ENCODE results near the gene CLPTM1L. TPM values are rescaled to one million over a fixed set of nuclear protein-coding genes. Genes with fewer than 3 reads are reported as not detected.
"Not testable (repeated sequence)": the region's sequence is repeated elsewhere in the genome, so short reads cannot be mapped to it uniquely, and the experiment has no call there.

Gene CLPTM1L
- total RNA-seq, 1 experiment from 2014 or later: 139 TPM

DNA sequence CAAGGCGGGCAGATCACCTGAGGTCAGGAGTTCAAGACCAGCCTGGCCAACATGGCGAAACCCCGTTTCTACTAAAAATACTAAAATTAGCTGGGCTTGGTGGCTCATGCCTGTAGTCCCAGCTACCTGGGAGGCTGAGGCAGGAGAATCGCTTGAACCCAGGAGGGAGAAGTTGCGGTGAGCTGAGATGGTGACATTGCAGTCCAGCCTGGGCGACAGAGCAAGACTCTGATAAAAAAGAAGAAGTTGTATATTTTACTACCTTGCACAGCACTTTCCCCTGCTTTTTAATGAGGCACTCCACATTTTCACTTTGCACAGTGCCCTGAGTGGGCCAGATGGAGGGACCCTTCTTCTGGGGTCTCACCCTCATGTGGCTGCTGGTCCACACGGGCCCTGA lies 15.5 kb upstream of the CLPTM1L start:
- not testable (repeated sequence) for DNase-seq (ENCODE audit: low read depth)

DNA sequence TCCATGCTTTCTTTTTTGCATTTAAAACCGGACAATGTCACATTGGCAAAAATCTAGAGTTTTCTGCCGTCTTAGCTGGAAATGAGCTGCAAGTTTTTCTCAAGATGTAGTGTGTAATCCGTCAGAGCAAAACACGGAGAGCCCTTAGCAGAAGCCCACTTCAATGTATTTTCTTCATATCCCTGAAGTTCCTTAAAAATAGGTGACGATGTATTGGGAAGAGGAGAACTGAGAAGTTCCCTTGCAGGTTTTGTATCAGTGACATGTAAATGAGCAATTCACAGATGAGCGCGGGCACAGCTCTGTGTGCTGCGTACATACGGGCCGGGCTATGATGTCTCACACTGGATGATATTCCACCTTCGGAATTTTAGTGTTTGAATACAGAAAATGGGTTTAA lies 14.8 kb upstream of the CLPTM1L start:
- DNase-seq (ENCODE audit: low read depth): no peak

DNA sequence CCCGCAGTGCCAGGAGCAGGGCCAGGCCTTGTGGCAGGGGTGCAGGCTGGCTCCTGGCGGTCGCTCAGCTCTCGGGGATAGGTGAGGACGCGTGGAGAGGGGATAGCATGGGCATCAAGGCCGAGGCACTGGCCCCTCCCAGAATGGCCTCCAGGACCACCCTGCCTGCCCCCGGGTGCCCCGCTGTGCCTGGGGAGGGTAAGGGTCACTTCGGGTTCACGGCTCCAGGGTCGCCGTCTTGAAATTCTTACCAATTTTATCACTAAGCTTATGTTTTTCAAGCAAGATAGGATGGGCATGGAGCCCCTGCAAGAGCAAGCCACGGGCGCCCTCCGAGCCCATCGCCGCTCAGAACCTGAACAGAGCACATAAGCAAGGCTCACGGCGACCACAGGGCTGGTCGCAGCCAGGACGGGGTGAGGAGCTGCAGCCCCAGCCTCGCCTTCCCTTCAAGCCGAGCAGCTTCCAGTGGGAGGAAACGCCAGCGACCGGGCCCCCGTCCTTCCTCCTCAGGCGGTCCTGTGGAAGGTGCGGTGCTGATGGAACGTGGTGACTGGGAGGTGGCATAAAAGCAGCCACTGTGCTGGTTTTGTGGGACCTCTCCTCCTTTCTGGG lies 14.2 kb upstream of the CLPTM1L start:
- DNase-seq (ENCODE audit: low read depth): no peak

DNA sequence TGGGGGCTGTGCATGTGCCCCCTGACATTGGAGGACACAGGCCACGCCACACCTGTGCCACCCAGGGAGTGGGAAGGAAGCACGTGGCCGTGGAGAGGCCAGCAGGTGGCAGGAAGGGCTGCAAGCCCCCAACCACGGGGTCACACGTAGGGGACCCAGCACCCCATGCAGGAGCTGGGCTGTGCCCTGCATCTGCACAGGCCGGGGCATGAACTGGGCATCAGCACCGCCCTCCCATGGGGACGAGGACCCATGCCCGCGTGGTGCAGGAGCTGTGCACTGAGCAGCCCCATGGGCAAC lies 13.8 kb upstream of the CLPTM1L start:
- no peak for DNase-seq (ENCODE audit: low read depth)

DNA sequence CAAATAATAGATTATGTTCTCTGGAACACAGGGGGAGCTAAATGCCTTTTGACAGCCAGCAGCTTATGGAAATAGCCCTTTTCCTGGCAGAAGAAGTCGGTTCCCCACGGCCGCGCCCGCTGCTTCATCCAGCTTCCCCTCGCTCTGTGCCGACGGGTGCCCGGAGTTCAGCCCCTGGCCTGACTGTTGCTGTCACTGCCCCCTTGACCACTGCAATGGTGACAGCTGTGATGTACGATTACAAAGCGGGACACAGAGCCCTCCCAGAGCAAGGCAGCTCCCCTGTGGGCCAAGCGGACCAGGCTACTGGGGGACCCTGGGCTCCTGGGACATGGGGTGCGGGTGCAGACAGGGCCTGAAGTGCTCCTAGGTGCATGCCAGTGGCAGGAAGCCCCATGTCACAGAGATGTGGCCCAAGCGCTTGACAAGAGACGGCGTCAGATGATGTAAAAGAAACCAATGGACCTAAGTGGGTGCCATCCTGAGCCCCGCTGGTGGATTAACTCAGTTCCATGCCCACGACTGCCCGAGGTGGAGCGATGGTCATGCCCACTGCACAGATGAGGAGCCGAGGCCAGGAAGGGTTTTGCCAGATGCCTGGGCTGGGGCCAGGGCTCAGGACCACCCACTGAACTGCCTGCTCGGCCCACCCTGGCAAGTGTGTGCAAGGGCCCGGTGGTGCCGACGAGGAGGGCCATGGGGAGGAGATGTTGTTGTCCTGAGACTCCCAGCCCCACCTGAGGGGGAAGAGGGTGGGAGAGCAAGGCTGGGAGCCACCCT lies 13.2 kb upstream of the CLPTM1L start:
- no peak for DNase-seq (ENCODE audit: low read depth)

DNA sequence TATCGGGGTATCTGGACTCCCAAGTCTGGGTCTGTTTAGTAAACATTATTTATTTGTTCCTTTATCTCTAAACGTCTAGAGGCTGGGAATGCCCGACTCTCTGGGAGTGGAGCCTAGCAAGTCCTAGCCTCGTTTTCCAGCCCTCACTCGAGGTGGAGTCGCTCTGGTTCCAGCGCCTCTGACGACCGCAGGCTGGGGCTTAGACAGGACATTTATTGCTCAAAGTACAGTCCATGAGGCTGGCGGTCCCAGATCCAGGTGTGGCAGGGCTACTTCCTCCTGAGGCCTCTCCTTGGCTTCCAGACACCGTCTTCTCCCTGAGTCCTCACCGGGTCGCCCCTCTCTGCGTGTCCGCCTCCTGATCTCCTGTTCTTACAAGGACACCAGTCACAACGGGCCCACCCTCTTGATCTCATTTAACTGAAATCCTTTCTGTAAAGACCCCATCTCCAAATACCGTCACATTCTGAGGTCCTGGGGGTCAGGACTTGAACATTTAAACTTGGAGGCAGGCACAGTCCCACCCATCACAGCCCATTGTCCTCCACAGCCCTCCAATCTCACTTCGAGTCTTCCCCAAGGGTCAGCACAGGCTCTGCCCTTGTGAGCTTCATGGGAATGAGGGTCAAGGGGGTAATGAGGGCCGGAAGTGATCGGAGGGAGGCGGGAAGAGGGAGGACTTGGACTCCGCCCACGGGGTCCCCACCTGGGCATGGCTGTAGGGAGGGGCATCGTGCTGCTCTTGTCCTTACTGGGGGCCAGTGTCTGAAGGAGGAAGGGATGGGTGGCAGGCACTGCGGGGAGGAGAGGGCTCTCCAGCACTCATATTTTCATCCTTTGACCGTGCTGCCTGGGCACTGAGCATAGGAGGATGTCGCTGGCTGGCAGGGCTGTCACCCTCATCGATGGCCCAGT lies 12.2 kb upstream of the CLPTM1L start:
- no peak for DNase-seq (ENCODE audit: low read depth)

DNA sequence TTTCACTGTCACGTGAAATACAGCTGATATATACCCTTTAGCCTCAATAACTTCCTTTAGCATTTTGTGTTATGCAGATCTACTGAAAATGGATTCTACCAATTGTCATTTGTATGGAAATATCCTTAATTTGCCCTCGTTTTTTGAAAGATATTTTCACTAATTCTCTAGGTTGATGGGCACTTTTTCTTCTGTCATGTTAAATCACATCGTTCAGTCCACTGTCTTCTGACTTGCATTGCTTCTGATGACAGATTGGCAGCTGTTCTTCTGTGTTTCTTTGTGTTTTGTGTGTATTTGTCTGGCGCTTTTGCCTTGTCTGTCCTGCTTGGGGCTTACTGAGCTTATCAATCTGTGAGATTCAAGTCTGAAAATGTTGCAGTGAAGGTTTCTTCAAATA lies 9.7 kb upstream of the CLPTM1L start:
- no peak for DNase-seq (ENCODE audit: low read depth)

DNA sequence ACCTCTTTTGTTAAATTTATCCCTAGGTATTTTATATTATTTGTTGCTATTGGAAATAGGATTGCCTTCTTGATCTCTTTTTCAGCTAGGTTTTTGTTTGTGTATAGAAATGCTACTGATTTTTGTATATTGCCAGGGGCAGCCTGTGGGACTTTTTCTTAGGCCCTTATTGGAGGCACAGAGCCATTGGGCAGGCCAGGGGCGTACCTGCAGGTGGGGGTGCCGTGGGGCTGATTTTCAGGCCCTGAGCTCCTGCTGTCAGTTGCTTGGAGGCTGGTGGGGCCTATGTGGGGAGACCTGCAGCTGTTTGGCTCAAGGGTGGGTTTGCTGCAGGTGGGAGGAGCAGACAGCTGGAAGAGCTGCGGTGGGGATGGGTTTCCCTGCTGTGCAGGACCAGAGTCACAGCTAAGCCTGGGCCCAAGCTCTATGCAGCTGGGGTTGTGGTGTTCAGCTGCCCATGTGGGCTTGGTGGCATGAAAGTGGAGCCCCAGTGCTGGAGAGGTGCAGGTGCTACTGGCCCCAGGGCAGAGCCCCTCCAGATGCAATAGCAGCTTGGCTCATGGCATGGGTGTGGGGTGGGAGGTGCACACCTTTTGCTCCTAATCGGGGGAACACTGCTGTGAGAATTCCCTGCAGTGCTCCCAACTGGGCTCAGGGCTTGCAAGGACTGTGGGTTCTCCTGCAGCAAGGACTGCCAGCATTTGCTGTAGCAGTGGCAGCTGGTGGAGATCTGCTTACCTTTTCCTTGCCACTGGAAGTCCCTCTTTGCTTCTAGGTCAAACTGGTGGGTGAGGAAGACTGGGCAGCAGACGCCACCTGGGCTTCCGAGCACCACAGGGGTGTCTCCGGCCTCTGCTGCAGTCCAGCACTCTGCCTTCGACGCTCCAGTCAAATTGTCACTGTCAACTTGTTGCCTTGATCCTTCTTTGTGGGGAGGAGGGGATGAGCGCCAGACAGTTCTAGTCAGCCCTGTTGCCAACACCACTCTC lies 7.6 kb upstream of the CLPTM1L start:
- DNase-seq (ENCODE audit: low read depth): no peak

DNA sequence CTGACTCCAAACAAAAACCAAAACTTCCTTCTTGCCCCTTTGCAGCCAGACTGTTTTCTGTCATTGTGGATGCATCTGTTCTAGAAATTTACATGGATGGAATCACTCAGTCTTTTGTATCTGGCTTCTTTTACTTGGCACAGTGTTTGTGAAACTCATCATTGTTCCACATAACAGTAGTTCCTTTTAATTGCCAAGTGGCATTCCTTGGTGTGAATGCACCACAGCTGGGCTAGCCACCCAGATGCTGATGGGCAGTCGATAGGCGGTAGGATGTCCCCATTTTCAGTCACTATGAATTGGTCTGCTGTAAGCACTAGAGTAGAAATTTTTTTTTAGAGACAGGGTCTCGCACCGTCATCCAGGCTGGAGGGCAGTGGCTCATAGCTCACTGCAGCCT lies 6.3 kb upstream of the CLPTM1L start:
- DNase-seq (ENCODE audit: low read depth): no peak

DNA sequence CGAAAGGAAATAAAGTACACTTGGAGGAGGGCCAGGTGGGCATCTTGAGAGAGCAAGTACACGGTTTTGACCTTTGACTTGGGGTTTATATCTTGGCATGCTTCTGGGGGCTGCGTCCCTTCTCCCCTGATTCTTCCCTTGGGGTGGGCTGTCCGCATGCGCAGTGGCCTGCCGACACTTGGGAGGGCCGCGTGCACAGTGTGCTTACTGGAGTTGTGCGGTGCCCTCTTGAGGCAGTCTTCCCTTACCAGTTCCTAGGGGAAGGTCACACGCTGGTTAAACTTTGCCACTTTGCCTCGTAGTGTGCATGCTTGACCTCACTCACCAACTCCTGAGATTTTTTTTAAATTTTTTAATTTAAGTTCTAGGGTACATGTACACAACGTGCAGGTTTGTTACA lies 4.3 kb upstream of the CLPTM1L start:
- DNase-seq (ENCODE audit: low read depth): no peak

DNA sequence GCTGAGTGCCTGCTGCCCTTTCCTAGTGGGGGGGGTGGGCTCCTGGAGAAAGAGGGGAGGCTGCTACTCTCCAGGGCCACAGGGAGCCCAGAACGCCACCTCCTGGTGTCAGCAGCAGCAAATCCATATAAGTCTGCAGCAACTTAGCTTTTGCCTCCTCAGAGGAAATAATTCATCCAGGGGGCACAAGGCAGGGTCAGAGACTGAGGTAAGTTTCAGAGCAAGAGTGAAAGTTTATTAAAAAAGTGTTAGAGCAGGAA lies 4.0 kb upstream of the CLPTM1L start:
- no peak for DNase-seq (ENCODE audit: low read depth)

DNA sequence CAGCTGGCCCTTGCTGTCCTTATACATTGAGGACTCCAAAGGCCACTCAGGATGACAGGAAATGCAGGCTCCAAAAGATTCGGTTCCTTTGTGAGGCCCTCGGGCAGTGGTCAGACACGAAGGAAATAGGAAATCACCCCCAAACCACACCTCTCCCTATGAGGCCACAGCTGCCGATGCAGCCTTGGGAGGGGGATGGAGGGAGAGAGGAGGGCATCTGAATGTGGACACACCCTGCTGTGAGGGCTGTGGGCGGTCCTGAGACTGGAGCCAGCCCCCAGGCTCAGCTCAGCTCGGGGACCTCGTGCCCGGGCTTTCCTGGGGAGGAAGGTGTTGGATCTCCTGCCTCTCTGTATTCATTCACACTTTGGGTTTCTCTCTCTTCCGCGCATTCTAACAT lies 2.7 kb upstream of the CLPTM1L start:
- no peak for DNase-seq (ENCODE audit: low read depth)

DNA sequence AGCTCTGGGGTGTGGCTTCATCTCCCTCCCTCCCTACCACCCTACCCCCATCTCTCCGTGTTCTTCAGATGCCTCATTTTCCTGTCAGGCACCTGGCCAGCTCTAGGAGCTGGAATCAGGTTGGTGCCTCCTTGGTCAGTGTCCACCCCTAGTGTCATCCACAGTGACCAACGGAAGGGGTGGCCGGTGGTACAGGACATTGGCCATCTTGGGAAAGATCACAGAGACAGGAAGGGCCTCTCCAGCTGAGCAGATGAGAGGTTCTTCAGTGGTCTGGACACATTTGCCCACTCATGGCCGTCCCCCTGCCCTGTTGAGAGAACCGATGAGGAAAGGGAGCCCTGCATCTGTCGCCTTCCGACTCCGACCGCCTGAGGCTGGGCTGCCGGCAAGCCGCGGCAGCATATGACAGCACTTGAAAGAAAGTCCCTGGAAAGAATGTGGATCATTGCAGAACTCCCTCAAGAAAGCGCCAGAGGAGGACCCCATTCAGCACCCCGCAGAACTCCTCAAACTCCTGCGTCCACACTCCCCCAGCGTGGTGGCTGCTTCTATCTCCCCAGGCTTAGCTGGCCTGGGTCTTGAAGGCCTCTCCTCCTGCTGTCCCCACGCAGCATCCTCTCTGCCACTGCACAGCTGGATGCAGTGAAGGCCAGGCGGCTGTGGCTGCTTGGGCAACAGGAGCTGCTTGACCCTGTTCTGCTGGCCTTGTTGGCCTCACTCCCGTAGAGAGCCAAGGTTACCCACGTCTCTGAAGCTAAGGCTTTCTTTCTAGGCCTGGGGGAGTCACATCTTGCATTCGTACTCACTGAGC lies 1.9 kb upstream of the CLPTM1L start:
- no peak for DNase-seq (ENCODE audit: low read depth)

DNA sequence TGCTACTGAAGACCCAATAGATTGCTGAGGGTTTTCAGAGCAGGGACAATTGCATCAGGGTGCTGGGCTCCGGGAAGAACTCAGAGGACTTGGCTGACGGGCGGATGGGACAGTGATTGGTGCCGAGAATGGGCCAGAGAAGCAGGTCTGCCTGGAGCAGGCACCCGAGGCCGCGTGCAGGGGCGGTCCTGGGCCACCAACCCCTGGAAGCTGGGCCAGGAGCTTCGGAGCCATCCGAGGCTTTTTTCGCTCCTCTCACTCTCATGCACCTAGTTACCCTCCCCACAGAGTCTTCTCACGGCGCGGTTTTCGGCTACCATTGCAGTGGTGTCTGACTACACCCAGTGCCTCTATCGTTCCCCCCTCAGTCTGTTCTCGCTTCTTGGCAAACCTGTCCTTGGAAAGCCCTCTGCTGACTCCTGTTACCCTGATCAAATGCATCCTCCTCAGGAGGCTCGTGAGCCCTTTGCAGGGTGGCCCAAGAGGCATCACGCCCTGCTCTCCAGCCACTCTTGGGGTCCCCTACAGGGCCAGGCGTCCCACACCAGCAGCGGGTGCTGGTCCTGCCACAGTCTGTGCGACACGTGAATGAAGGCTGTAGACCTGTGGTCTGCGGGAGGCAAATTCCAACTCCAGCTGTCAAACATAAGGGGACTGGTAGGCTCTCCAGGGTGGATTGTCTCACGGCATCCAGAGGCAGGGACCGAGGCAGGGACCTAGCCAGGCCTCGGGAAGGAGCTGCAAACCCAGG lies 1.2 kb upstream of the CLPTM1L start:
- DNase-seq (ENCODE audit: low read depth): no peak

DNA sequence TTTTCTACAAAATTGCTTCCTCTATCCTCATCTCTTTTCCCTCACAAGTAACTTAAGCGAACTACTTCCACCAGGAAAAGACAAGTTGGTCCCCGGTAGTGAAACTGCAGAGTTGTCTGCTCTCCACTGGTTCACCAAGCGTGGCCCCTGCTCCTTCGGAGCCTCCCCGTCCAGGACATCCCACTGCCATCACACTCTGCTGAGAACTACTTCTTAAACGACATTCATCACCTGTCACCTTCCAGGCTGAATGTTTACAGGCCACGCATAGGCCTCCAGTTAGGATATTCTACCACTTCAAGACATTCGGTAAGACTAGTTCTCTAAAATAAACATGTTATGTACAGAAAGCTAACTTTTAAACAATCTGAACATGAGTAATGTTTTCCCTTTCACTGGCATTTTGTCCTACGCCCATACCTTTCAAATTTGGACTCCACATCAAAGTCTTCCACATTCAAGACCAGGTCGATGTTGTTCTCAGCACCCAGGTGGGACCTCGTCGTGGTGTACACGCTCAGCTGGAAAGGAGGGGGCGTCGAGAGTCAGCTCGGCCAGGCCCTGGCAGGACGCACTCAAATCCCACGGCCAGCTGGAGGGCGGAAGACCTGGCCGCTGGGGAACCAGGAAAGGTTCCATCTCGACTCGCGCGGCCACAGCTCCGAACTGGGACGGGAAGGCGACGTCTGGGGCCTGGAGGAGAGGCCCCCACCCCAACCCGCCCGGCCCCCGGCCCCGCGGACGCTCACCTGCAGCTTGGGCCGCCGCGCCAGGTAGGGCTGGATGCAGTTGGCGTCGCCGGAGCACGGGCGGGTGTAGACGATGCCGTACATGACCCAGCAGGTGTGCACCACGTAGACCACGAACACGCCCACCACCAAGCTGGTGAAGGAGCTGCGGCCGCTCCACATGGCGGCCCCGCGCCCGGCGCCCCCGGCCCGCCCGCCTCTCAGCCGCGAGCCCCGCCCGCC lies 683 bp downstream of the CLPTM1L start:
- peak; percentile 9 for DNase-seq (ENCODE audit: low read depth)

DNA sequence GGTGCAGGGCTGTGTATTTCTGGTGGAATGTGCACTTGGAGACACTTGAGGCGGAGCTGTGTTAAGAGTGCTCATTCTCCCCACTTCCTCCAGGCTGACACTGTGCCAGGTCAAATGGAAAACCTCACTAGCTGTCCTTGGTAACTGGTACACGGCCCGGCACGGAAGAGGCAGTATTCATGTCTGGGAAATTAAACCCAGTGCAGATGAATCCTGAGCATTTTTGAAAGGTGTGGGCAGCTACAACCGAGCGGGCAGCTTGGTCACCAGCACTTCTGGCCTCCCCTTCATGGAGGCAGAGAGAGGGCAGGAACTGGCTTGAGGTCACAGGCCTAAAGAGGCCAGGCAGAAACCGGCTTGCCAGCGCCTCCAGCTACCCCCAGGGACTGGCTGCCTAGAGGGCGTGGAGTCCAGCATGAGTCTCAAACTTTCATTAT lies 1.6 kb downstream of the CLPTM1L start:
- no peak for DNase-seq (ENCODE audit: low read depth)

DNA sequence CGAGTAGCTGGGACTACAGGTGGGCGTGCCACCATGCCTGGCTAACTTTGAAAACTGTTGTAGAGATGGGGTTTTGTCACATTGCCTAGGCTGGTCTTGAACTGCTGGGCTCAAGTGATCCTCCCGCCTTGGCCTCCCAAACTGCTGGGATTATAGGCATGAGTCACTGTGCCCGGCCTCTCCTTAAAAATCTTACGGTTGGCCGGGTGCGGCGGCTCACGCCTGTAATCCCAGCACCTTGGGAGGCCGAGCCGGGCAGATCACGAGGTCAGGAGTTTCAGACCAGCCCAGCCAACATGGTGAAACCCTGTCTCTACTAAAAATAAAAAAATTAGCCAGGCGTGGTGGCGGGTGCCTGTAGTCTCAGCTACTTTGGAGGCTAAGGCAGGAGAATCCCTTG lies 2.2 kb downstream of the CLPTM1L start:
- not testable (repeated sequence) for DNase-seq (ENCODE audit: low read depth)

DNA sequence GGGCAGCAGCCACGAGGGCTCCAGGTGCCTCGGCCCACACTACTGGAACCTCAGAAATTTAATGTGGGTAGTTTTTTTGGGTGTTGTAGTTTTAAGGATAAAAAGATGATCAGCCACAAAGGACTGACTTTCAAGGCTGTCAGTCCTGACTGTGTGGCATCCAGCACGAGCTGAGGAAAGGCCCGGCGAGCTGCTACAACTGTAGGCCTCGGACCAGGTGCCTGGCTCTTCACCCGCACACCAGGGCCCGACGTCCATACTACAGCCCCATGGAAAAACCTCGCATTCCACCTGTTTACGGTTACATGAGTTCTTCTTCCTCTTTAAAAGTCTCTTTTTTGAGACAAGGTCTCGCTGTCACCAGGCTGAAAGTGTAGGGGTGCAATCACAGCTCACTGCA lies 2.6 kb downstream of the CLPTM1L start:
- no peak for DNase-seq (ENCODE audit: low read depth)

DNA sequence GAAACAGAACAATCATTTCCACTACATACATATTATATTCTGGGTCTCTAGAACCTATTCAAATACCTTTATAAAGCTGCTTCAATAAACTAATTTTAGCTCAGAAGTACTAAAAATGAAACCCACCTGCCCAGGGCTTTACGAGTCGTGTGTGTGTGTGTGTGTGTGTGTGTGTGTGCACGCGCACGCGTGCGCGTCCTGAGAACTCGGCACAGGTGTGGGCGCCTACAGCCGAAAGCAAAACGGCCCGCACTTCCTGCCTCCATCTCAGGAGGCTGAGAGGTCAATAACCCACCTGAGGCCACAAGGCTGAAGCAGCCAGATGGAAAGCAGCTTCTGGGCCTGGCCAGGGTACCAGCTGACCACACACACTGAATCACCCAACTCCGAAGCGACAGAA lies 3.0 kb downstream of the CLPTM1L start:
- no peak for DNase-seq (ENCODE audit: low read depth)

Data from LHCN-M2 (cell line).